Measurements from ENCODE around the gene ERGIC1.

The ERGIC1 gene

DNA sequence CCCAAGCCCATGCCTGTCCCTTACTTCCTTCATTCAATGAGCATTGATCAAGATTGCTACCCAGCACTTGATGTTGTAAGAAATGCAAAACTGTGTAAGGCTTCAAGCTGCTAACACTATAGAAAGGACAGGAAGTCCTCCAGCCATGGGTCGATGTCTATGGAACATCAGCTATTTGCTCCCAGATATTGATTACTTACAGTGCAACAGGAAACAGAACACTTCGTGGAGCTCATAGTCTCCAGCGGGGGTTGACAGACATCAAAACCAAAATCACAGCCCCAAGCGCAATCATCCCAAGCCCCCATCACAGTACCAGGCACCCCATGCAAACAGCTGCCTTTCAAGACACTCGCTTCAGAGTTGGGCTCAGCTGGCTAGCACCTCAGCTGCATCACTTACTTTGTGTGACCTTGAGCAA lies 36.3 kb upstream of the ERGIC1 start:
- Histone ChIP-seq H3K27ac (ENCODE audit: low read depth, low read length) (no peak overlapping the region), H3K27me3 (ENCODE audit: control insufficient read depth, low read length) (peaks cover 12% of the 10 kb centered on the region; the same call in 1 of the 2 replicates), H3F3A (ENCODE audit: control insufficient read depth, insufficient read depth) (no peaks in the 10 kb centered on the region), H3K9me2 (replicated peaks; ENCODE audit: control insufficient read depth, low read length) (no peaks in the 10 kb centered on the region), H3K9me3 (ENCODE audit: control insufficient read depth, insufficient read depth, low read length) (no peaks in the 10 kb centered on the region), H3K36me3 (ENCODE audit: control insufficient read depth, low read length) (no peaks in the 10 kb centered on the region), H3K4me1 (ENCODE audit: control insufficient read depth, low read length) (no peaks in the 10 kb centered on the region), H3K79me2 (ENCODE audit: control insufficient read depth, low read length) (no peaks in the 10 kb centered on the region), H4K20me1 (ENCODE audit: control insufficient read depth, insufficient read depth, low read depth, low read length) (no peaks in the 10 kb centered on the region), H3K4me2 (ENCODE audit: low read length) (no peak overlapping the region), H3K4me3 (ENCODE audit: low read length) (no peak overlapping the region)
- TF ChIP-seq, protein P1, sequence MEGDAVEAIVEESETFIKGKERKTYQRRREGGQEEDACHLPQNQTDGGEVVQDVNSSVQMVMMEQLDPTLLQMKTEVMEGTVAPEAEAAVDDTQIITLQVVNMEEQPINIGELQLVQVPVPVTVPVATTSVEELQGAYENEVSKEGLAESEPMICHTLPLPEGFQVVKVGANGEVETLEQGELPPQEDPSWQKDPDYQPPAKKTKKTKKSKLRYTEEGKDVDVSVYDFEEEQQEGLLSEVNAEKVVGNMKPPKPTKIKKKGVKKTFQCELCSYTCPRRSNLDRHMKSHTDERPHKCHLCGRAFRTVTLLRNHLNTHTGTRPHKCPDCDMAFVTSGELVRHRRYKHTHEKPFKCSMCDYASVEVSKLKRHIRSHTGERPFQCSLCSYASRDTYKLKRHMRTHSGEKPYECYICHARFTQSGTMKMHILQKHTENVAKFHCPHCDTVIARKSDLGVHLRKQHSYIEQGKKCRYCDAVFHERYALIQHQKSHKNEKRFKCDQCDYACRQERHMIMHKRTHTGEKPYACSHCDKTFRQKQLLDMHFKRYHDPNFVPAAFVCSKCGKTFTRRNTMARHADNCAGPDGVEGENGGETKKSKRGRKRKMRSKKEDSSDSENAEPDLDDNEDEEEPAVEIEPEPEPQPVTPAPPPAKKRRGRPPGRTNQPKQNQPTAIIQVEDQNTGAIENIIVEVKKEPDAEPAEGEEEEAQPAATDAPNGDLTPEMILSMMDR (IDR thresholded peaks at IDR 0.05; ENCODE audit: low read depth, low read length, poor library complexity, severe bottlenecking): no peak
- TF ChIP-seq EZH2phosphoT487 (IDR thresholded peaks at IDR 0.05; ENCODE audit: borderline replicate concordance, low read length): no peak

DNA sequence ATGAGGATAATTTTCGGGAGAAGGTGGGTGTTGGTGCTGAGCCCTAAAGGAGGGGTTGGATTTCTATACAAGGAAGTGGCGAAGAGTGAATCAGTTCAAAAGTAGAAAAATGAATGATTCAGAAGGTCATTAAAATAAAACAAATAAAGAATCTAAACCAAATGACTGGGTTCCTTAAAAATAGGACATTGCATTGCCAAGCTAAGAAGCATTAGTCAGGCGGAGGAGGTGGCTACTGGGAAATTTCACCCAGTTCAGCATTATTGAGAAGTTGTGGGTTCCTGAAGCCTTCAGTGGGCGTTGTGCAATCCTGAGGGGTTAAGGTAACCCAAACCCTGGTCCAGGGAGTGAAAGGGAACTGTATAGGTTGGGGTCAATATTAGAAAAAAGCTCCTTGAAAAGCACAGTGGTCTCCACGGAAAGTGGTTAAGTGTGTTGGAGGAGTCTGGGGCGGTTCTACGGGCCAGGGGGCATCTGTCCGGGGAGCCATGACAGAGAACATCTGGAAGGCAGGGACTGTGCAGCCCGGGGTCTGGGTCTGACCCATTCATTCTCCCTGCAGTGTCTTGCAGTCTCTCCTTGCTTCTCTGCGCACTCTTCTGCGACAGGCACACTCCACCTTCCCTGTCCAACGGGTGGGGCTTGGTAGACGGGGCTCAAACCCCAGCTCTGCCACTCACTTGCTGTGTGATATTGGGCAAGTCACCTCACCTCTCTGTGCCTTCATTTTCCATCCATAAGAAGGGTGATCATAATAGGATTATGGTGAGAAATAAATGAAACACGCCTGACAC lies 35.4 kb upstream of the ERGIC1 start:
- no peak overlapping the region for H3K27ac ChIP-seq (ENCODE audit: low read depth, low read length)
- no peaks in the 10 kb centered on the region for H3F3A ChIP-seq (ENCODE audit: control insufficient read depth, insufficient read depth)
- H3K27me3 ChIP-seq (ENCODE audit: control insufficient read depth, low read length): peaks cover 10% of the 10 kb centered on the region; the same call in 1 of the 2 replicates
- no peak overlapping the region for H3K4me2 ChIP-seq (ENCODE audit: low read length)
- no peaks in the 10 kb centered on the region for H4K20me1 ChIP-seq (ENCODE audit: control insufficient read depth, insufficient read depth, low read depth, low read length)
- no peaks in the 10 kb centered on the region for H3K4me1 ChIP-seq (ENCODE audit: control insufficient read depth, low read length)
- TF ChIP-seq, protein P1 (IDR thresholded peaks at IDR 0.05; ENCODE audit: low read depth, low read length, poor library complexity, severe bottlenecking): no peak
- no peak for TF ChIP-seq EZH2phosphoT487 (IDR thresholded peaks at IDR 0.05; ENCODE audit: borderline replicate concordance, low read length)
- no peaks in the 10 kb centered on the region for H3K9me2 ChIP-seq (replicated peaks; ENCODE audit: control insufficient read depth, low read length)
- no peak overlapping the region for H3K4me3 ChIP-seq (ENCODE audit: low read length)
- no peaks in the 10 kb centered on the region for H3K9me3 ChIP-seq (ENCODE audit: control insufficient read depth, insufficient read depth, low read length)
- H3K36me3 ChIP-seq (ENCODE audit: control insufficient read depth, low read length): no peaks in the 10 kb centered on the region
- no peaks in the 10 kb centered on the region for H3K79me2 ChIP-seq (ENCODE audit: control insufficient read depth, low read length)

DNA sequence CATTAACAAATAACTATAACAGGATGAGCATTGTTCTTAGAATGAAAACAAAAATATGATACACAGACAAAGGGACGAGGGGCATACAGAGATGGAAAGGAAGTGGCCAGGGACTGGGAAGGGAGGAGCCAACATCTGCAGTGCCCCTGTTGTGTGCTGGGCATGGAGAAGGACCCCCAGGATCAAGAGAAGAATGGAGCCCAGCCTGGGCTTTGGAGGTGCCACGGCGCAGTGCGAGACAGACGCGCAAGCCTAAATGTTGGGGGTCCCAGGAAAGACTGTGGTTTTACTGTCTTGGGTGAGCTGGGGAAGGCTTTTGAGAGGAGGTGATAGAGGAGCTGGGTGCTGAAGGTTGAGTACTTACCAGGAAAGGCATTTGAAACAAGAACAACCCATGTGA lies 34.6 kb upstream of the ERGIC1 start:
- Histone ChIP-seq H3K79me2 (ENCODE audit: control insufficient read depth, low read length) (no peaks in the 10 kb centered on the region), H3K4me1 (ENCODE audit: control insufficient read depth, low read length) (no peaks in the 10 kb centered on the region), H3K4me2 (ENCODE audit: low read length) (no peak overlapping the region), H4K20me1 (ENCODE audit: control insufficient read depth, insufficient read depth, low read depth, low read length) (no peaks in the 10 kb centered on the region), H3K4me3 (ENCODE audit: low read length) (no peak overlapping the region), H3K27me3 (ENCODE audit: control insufficient read depth, low read length) (peaks cover 10% of the 10 kb centered on the region; the same call in 1 of the 2 replicates), H3K9me2 (replicated peaks; ENCODE audit: control insufficient read depth, low read length) (no peaks in the 10 kb centered on the region), H3K27ac (ENCODE audit: low read depth, low read length) (no peak overlapping the region), H3K36me3 (ENCODE audit: control insufficient read depth, low read length) (no peaks in the 10 kb centered on the region), H3F3A (ENCODE audit: control insufficient read depth, insufficient read depth) (no peaks in the 10 kb centered on the region), H3K9me3 (ENCODE audit: control insufficient read depth, insufficient read depth, low read length) (no peaks in the 10 kb centered on the region)
- TF ChIP-seq EZH2phosphoT487 (IDR thresholded peaks at IDR 0.05; ENCODE audit: borderline replicate concordance, low read length): no peak
- TF ChIP-seq, protein P1 (IDR thresholded peaks at IDR 0.05; ENCODE audit: low read depth, low read length, poor library complexity, severe bottlenecking): no peak
